Ishikawa (cell line): Measurements from ENCODE around the gene PARD3.

Experiments used
- CREB1 ChIP-seq: IDR thresholded peaks from 2 replicates; pipeline ENCODE4 v1.6.1; 2012; ENCODE audit warnings: low read depth
- EGR1 ChIP-seq: IDR thresholded peaks from 2 replicates; pipeline ENCODE4 v1.6.1; 2012
- EP300 ChIP-seq: IDR thresholded peaks from 2 replicates; pipeline ENCODE4 v1.6.1; 2012; ENCODE audit warnings: borderline replicate concordance
- MAX ChIP-seq: IDR thresholded peaks from 2 replicates; pipeline ENCODE4 v1.6.1; 2012
- RAD21 ChIP-seq: IDR thresholded peaks from 2 replicates; pipeline ENCODE4 v1.6.1; 2012; ENCODE audit warnings: low read depth
- REST ChIP-seq: IDR thresholded peaks from 2 replicates; pipeline ENCODE4 v1.6.1; 2012; ENCODE audit warnings: low read depth, mild to moderate bottlenecking
- TEAD4 ChIP-seq: IDR thresholded peaks from 2 replicates; pipeline ENCODE4 v1.6.1; 2012
- TF ChIP-seq, protein P1 (sequence below): IDR thresholded peaks from 2 replicates; pipeline ENCODE4 v1.6.1; 2012

DNA sequence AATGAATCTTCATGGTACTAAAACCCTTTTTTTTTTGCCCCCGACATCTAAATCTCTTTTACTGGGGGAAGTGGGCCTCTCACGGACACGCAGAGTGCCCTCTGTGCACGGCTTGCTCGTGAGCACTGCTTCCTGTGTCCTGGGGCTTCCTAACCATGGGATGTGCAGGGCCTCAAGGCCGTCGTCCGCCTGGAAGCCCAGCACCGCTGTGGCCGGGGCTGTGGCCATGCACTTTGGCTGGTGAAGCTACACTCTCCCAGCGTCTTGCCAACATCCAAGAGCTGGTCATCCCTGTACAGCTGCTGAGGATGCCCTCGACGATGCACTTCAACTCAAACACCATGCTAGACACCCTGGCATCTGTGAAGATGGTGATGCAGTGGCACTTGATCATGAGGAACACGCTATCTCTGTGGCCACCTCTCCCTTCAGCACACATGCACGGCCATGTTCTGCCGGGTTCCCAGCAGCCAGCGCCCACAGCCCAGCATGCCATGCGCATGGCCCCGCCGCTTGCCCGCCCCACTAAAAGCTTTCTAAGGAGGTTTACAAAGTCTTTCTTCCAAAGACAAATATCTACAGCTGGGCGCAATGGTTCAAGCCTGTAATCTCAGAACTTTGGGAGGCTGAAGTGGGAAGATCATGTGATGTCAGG, 326.5 kb downstream of the PARD3 start:
- TF ChIP-seq TEAD4: no peak
- TF ChIP-seq RAD21: no peak
- no peak for TF ChIP-seq CREB1
- no peak for TF ChIP-seq REST
- no peak for TF ChIP-seq MAX
- no peak for TF ChIP-seq EGR1
- TF ChIP-seq, protein P1, sequence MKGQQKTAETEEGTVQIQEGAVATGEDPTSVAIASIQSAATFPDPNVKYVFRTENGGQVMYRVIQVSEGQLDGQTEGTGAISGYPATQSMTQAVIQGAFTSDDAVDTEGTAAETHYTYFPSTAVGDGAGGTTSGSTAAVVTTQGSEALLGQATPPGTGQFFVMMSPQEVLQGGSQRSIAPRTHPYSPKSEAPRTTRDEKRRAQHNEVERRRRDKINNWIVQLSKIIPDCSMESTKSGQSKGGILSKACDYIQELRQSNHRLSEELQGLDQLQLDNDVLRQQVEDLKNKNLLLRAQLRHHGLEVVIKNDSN: no peak
- no peak for TF ChIP-seq EP300
